ENCODE data around the gene RFXANK. TPM values are rescaled to one million over a fixed set of nuclear protein-coding genes. Genes with fewer than 3 reads are reported as not detected.

RFXANK gene, protein sequence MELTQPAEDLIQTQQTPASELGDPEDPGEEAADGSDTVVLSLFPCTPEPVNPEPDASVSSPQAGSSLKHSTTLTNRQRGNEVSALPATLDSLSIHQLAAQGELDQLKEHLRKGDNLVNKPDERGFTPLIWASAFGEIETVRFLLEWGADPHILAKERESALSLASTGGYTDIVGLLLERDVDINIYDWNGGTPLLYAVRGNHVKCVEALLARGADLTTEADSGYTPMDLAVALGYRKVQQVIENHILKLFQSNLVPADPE
- total RNA-seq (2021), result 78.9 and 81.8 TPM in 2 replicates
- long read RNA-seq, transcript RFXANK-202 (8 exons, 1,059 nt), result minor isoform, 10 of 125 reads
- long read RNA-seq, transcript RFXANK-203 (9 exons, 1,212 nt), result major isoform, 35 of 125 reads
- long read RNA-seq, partial matches to known transcripts, result 59 of 125 reads
- long read RNA-seq, other reads (novel, unspliced or antisense), result 20 of 125 reads

DNA sequence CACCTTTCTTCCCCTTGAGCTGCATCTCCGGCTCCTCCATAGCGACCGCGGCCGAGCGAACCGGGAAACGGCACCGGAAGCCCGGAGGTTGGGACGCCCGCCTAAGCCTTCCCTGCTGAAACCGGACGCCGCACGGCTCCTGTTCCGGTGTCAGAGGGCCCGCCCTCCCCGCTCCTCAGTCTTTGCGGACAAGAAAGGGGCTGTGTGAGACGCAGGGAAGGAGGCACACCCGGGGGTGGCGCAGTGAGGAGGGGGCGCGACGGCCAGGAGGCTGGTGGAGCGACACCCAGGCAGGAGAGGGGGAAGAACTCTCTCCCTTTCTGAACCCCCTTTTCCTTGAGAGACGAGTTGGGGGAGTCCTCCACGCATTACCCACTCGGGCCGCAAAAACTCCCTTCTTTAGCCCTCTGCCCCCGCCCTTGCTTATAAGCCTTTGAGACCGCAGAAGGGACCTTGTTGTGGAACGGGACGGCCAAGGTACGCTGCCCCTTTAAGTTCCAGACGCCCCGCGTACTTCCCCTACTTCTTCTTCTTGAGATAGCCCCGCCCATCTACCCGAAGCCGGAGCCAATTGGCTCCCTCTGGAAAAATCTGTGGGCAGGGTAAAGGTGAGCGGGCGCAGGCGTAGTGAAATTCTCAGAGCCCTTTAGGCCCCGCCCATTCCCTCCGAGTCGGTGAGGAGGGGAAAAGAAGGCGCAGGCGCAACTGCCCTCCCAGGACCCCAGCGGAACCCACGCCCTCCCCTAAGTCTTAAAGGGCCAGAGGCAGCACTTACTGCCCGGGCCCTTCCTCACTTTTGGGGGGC is at the start of gene RFXANK, which contains the start of gene BORCS8:
Gene RFXANK, plus strand, starts transcription at position 181 of the 805 bp plus-strand sequence. CDS start 1,689 bp downstream, outside the sequence.
Gene BORCS8, minus strand, starts transcription at position 75 of the 805 bp plus-strand sequence. Its CDS starts 35 bp downstream, at position 40.
- Histone ChIP-seq H3K4me1 (ENCODE audit: insufficient read depth, low read length) (no peaks in the 10 kb centered on the region), H4K8ac (replicated peaks; ENCODE audit: insufficient read length, low read depth, low read length) (no peak within 1 kb of the TSS), H2AK5ac (ENCODE audit: insufficient read length, low read length) (no peak within 1 kb of the TSS), H3K14ac (ENCODE audit: insufficient read depth, low read length) (0 out of 2 replicates have a peak within 1 kb of the TSS, but pooled peaks have one; percentile 51), H2BK120ac (ENCODE audit: low read depth, low read length, poor library complexity, severe bottlenecking) (peak within 1 kb of the TSS; percentile 65), H2BK5ac (ENCODE audit: insufficient read length, low read length) (peak within 1 kb of the TSS; percentile 1), H4K91ac (ENCODE audit: insufficient read length, low read depth, low read length) (no peak within 1 kb of the TSS), H2BK15ac (ENCODE audit: low read depth, low read length) (no peak within 1 kb of the TSS), H2BK20ac (ENCODE audit: low read depth, low read length, poor library complexity, severe bottlenecking) (no peak within 1 kb of the TSS), H4K5ac (ENCODE audit: insufficient read length, low read depth, low read length) (no peak within 1 kb of the TSS), H3K23me2 (ENCODE audit: insufficient read length, low read depth, low read length, poor library complexity, severe bottlenecking) (peaks cover 3% of the 10 kb centered on the region), H3K9ac (ENCODE audit: extremely low read depth, insufficient read length, low read length) (peak within 1 kb of the TSS; percentile 89), H3K79me1 (ENCODE audit: insufficient read depth, low read depth, low read length, poor library complexity, severe bottlenecking) (peaks cover 4% of the 10 kb centered on the region), H3K27ac (ENCODE audit: insufficient read length, low read depth, low read length) (peak within 1 kb of the TSS; percentile 21), H3K79me2 (ENCODE audit: insufficient read depth, low read length) (no peaks in the 10 kb centered on the region; the same call in 1 of the 2 replicates), H3K23ac (ENCODE audit: insufficient read length, low read depth, low read length) (no peak within 1 kb of the TSS), H3K18ac (ENCODE audit: insufficient read length, low read depth, low read length) (peak within 1 kb of the TSS; percentile 61), H3K9me3 (ENCODE audit: control insufficient read depth, low read depth, low read length) (no peaks in the 10 kb centered on the region), H3K27me3 (ENCODE audit: insufficient read depth, low read length) (no peaks in the 10 kb centered on the region), H4K20me1 (ENCODE audit: control insufficient read depth, insufficient read depth, insufficient read length) (no peaks in the 10 kb centered on the region), H2AFZ (ENCODE audit: low read length) (peak within 1 kb of the TSS; percentile 17), H2BK12ac (ENCODE audit: insufficient read length, low read depth, low read length) (no peak within 1 kb of the TSS), H3T11ph (ENCODE audit: low read length) (no peak within 1 kb of the TSS), H3K4ac (ENCODE audit: low read depth, low read length) (no peak within 1 kb of the TSS), H3K4me2 (ENCODE audit: insufficient read depth, insufficient read length, low read length) (peak within 1 kb of the TSS; percentile 79), H3K56ac (ENCODE audit: insufficient read length, low read depth, low read length) (no peak within 1 kb of the TSS)
- H3K36me3 Mint-ChIP-seq (ENCODE audit: insufficient read depth in 1 of 3, low read depth in 3 of 3), result peaks cover 2 to 20% (median 12%) of the 10 kb centered on the region in 3 experiments; a peak in 6 of 7 replicates
- H3K27ac Mint-ChIP-seq, result peak within 1 kb of the TSS; percentile 95 to 97 (median 97)
- H3K27me3 Mint-ChIP-seq (ENCODE audit: low read depth), result no peaks in the 10 kb centered on the region
- no peak for TF ChIP-seq CTCF (conservative IDR thresholded peaks at IDR 0.05)
- H3K4me3 Mint-ChIP-seq, result peak within 1 kb of the TSS; percentile 96 to 97
- DNase-seq, result peak; percentile 99
- WGBS (ENCODE audit: extremely low coverage, insufficient read length, low lambda C conversion rate), result no CpG with 5 or more reads among the region's 53 CpGs
- H3K9me3 Mint-ChIP-seq, result no peaks in the 10 kb centered on the region
- peaks cover 0 to 16% of the 10 kb centered on the region in 2 experiments; a peak in 2 of 4 replicates for H3K4me1 Mint-ChIP-seq
